Activated T-cell treated with anti-CD3 and anti-CD28 coated beads, Interleukin-2, amount 50 U/mL, for 1 hour (primary cell): ENCODE measurements around the gene ERC2.

Source experiments
- DNase-seq: peaks from one replicate; pipeline ENCODE4 v3.0.0-alpha.2; 2020

ERC2 gene

DNA sequence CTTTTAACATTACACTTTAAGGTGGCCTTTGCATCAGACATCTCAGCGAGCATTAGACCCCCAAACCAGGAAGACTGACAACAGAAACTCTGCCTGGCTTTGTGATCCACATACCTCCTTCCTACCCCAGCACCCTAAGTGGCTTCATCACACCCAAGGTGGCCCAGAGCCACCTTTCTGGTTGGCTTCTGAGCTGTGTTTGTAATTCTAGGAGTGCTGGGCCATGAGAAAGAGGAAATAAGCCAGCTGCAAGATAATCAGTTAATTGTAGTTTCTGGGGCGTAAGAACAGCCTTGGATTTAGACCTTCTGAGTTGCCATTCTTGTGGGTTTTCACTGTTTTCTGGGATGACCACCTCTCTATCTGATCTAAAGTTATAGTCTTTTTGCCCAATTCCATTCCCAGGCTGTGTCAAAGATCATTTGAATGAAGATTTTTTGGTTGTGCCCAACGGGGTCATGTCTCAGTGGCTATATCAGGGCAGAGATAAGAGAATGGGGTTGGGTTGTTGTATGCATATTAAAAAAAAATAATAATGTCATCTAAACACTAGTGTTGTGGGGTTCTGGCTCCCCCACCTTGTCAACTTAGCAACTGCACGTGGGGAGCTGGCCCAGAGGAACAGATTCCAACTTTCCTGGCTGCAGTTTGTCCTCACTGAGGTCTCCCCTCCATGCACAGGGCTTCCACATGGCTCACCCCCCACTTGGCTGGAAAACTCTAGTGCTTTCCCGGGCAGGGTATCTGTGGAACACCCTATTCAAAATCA lies 746.4 kb downstream of the ERC2 start:
- no peak for DNase-seq

DNA sequence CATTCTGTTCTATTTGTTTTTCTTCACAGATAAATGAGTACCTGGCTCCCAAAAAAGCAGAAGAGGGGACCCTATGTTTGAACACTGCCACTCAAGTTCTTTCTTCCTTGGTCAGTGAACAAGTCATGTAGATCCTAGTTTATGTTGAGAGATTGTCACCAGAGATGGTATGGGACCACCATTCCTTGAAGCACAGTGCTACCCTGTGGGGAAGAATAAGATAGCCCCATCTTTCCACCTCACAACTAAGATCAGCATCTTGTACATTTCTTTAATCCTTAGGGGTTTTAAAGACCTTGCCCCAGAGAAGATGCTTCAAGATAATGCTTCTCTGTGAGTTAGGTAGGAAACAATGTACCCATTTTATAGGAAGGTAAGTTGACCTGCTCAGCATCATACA lies 747.7 kb downstream of the ERC2 start:
- DNase-seq = no peak

DNA sequence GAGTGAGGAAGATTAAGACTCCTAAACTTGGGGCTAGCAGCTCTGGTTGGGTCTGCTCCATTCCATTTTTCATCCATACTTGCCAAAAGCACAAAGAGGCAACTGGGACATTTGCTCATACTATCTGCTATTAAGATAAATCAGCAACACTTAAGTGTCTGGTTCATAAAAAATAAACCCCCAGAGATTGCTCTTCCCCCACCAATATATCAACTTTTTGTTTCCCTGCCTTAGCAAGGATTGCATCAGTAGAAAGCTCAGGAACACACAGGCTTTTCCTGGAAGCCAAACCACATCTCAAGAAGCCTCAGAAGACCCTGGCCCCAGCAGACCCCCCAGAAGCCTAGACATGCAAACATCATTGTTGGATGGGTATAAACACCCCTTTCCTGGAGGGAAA lies 748.8 kb downstream of the ERC2 start:
- no peak for DNase-seq

DNA sequence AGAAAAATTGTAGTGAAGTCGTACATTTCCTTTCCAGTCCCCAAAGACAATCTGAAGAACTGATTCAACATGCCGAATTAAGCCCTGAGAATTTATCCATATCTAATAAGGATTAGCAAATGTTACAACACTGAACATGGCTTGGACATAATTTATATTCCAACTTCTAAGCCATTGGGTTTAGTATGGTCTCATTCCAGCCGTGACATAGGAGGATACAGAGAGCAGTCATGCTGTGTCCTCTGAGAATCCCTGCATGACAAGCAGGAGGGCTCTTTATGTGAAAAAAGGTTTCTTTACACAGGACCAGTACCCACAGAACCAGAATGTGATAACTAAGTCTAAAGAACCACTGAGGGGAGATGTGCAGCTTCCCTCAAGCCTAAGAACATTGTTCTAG lies 749.3 kb downstream of the ERC2 start:
- DNase-seq = no peak

DNA sequence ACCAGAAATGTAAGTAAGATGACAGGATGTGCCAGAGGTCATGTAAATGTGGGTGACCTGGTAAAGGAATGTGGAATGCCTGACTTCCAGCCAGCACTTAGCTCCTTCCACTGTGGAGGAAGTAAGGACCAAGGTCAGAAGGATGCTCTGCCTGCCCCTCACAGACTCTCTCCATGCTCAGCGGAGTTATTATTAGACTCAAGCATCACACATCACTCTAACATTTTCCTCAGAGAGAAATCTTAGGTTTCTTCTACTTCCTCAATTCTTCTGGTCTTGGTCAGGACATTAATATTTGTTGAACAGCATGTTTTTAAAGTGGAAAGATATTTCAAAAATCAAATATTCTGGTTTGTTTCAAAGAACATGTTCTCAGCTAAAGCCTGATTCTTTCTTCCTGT lies 749.7 kb downstream of the ERC2 start:
- DNase-seq = no peak

DNA sequence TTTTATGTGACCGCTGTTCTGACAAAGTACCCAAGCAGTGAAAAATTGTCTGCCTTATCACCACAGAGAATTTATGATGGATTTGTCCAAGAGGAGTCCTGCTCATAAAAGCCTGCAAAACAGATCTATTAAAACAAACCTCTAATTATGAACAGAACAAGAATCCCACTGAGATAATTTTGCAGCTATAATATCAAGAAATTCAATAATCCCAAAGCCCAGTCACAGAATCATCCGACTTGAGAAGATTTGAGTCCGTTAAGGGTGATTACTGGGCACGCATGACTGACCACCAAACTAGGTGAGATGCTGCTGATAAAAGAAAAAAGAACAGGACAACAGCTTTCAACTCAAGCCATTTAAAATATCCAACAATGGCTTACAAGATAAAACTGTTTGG lies 750.2 kb downstream of the ERC2 start:
- no peak for DNase-seq

DNA sequence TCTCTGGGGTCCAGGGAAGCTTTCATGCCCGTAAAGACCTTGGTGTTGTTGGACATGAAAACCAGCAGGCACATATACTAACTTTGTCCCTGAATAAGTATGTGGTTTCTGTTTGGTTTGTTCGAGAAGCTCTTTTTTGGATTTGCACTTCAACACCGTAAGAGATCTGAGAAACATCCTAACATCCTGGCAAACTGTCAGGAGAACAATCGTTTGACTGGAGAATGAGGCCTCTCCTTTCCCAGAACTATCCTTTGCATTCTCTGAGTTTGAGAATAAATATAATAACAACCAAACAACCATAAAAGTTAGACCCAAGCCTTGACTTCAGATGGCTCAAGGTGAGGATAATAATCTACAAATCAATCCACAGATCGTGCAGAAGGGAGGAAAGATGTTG lies 750.8 kb downstream of the ERC2 start:
- DNase-seq = no peak

DNA sequence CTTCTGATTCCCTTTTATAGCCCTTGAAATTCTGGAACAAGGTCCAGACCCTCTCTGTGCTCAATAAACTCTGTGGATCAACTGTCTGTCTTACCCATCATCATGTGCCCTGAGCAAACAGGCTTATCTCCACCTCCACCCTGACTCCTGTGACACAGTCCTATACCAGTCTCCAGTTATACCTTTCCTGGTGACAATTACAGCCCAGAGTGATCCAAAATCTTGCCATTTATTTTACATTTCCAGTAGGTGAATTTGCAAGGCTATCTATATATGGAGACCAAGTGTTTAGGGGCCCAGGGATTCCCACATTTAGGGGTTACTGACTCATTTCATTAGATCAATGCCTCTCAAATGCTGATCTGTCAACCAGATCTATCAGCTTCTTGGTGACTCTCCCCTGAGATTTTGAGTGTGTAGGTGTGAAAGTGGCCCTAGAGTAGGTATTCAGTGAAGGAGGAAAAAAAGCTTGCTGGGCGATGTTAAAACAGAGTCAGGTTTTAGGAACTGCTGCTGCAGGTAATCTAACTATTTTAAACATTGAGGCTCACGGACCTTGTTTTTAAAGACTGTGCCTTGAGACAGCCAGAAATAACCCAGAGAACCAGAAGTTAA lies 751.5 kb downstream of the ERC2 start:
- DNase-seq = no peak

DNA sequence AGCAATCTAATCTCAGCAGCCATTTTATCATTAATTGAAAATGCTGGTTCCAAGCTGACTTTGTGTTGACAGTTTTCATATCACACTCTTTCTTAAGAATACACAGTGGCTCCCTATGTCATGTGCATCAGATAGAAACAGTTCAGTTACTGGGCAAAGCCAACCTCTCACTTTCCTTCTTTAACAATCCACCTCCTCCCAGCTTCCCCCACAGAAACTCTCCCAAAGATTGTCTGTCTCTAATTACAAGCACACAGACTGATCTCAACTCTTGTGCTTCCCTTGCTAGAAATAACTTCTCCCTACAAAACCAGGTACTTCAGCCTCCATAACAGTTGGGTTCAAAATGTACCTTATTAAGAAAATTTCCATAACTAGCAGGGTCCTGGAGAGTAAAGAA lies 752.2 kb downstream of the ERC2 start:
- DNase-seq = no peak

DNA sequence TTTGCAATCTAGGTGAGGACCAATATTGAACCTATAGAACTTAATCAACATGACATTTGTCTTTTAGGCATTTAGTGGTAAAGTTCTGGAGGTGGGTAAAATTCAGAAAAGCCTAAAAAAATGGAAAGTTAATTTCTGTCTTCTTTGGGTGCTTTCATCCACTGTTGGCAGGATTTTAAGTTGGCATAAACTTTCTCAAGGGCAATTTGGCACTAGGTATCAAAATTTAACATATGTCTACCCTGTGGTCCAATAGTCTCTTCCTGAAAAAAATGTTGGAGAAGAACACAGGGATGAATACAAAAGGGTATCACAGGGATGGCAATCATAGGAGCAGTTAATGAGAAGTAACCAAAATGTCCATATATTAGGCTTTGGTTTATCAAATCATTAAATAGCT lies 754.2 kb downstream of the ERC2 start:
- no peak for DNase-seq

DNA sequence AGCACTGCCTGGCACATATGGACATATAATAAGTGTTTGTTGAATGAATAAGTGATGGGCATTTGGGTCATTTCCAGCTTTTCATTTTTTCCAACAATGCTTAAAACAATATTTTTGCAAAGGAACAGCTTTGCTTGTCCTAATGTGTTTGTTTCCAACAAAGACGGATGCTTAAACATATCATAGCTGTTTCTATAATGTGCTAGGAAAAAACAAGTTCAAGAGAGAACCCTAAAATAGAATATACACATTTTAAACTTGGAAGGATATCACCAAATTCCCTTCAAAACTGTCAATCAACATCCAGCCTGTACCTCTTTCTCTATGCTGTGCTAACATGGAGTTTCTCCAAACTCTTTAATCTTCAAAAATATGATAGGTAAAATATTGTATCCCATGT lies 756.6 kb downstream of the ERC2 start:
- no peak for DNase-seq

DNA sequence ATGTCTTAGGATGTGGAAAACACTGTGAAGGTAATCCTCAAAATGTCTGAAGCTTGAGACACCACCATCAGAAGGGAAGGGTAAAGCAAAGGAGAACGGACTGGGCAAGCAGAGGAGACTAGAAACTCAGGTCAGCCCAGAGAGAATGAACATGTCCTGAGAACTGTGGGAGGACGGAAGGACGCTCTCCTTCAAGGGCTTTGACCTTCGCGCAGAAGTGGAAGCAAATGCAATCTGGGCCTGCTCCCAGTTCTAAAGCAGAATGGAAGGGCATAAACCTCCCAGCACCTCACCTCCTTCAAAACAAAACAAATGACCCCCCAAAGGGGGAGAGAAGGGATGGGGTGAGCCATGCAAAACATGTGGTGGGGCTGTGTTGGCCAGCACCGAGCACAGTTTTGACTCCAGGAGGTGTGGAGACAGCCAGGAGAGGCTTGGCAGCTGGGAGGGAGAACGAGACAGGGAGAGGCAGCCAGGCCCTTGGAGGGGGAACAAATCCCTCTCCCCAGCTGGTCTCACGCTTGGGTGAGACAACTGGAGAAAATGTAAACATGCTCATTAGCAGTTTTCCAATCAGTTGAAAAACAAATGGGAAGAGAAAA lies 758.8 kb downstream of the ERC2 start:
- no peak for DNase-seq

DNA sequence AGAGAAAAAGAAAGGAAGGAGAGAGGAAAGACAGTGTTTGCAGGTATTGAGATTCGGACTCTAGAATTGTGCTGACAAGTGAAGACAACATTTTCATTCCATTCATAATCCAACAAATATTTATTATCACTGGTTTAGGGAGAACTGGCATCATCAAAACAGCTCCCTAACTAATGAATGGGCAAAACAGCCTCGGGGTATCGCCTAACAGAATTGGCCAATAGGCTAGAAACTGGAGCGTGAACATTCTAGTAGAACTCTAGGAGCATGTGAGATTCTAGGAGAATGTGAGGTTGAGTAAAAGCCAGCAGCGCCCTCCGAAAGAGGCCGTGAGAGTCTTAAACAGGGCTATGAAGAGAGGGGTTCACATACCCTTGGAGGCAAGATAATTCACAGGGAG lies 759.3 kb downstream of the ERC2 start:
- DNase-seq = no peak

DNA sequence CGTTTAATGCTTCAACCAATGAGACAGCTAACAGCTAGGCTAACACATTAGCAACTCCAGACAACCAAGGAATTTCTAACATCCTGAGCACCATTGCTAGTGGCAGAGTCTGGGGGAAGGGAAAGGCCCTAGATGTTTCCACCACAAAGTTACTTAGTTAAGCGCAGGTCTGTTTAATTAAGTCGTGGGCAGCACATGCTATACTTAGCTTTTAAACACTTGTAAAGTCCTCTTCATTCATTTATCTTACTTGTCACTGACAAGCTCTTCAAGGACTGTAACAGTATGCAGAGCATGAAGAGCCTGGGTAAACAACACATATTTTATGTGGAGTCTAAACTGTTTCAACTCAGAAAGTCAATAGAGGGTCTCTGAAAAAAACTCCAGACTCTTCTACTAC lies 760.0 kb downstream of the ERC2 start:
- DNase-seq = no peak

DNA sequence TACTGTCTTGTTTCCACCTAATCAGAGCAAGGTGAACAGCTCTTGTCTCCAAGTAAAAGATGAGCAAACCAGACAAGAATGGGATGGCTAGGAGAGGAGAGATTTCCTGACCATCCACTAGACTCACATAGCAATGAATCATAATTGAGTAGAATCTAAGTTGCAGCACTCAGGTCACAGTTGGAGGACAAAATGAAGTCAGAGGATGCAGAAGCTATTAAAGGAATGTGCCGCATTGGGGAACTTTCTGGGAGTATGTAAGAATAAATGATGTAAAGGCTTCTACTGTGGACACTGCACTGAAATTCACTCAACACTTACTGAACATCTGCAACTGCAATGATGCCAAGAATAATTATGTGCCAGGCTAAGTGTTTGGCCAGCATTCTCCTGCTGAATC lies 763.7 kb downstream of the ERC2 start:
- DNase-seq = no peak

DNA sequence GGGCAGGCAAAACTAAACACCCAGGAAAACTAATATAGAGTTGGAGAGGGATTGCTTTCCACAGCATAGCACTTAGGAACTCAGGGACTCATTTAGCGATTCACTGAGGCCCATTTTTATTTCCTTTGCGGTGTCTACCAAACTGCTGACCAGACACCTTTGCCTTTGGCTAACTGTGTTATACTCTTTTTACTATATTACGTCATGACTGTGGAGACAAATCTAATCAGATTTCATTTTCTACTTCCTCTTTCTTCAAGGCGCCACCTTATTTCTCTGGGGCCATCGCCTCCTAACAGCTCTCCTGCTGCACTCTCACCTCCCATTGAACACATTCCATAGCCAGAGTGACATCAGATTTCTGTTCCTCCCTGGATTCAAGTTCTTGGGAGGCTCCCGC lies 765.4 kb downstream of the ERC2 start:
- no peak for DNase-seq

DNA sequence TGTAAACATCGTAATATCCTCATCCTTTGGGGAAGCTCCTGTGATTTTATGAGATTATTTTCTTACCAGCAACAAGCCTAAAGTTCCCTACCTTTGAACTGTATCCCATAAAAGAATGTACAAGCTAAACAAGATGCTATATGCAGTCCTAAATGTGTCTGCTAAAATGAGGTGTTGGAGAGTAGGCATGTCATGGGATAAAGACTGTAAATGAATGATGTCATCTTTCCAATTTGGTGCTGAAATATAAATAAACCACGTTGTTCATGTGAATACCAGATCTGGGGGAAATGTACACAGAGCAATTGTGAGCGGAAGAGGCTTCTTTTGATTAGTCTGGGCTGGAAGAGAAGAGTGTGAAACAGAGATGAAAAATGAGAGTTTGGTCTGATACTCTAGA lies 766.3 kb downstream of the ERC2 start:
- no peak for DNase-seq

DNA sequence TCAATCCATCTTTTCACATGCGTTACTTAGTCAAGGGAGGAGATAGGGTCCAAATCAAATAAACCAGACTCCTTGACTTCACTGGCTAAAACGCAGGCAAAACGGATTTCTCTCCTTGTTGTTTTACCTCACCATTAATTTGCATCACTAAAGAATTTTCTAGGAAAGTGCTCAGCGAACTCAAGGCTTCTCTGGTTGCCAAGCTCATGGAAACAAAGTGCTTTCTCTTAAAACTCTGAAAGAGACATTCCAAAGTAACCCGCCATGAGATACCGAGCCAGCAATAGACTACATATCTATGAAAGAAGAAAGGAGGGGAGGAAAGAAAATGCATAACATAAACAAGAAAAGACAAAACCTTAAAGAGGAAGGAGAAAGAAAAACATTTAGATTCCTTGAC lies 769.4 kb downstream of the ERC2 start:
- no peak for DNase-seq

DNA sequence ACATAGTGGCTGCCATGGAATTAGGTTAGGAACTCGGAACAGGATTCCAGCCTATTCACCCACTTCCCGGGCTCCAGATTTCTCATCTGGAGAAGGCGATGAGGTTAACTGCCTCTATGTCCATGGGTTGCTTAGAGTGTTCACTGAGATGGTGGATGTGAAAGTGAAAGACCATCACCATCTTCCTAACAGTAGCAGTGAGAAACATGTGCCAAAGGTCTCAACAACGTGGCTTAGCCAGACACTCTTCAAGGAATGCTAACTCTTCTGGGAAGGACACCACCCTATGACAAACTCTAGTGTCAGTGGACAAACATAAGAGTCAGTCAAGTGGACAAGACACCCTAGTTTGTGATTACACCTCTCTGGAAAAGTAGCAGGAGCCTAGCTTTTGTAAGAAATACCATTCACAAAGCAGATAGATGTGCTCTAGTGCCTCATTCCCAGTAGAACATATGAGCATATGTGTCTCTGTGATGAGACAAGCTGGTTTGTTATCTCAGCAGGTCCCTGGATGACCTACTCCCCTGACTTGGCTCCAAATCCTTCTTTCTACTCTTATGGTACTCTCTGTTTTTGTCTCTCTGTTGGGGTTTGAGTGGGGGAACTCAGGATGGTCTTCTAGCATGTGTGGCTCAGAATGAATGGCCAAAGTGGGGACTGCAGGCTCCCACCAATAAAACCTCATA lies 770.9 kb downstream of the ERC2 start:
- no peak for DNase-seq

DNA sequence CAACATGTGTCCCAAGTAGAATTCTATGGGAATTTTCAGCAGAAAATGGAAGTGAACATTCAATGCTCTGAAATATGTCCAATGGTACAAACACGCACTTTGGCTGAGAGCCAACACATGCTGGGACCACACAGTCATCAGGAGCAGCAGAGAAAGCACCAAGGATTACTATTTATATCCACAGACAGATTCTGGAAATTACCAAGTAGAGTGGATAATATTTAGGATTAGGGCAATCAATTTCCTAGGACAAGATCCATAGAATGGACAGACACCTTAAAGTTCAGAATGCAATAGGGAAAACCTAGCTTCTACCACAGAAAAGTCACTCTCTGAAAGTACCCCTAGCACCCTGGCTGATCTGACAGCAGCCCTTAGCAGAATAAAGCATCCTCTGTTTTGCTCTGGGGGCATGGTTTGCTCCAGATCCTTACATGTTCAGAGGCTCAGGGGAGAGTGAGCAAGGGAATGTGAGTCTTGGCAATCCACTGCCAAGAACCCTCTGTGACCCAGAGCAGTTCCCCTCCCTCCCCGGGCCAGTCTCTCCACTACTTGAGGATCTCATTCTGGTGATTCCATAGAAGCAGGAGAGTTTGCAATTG lies 775.2 kb downstream of the ERC2 start:
- no peak for DNase-seq

DNA sequence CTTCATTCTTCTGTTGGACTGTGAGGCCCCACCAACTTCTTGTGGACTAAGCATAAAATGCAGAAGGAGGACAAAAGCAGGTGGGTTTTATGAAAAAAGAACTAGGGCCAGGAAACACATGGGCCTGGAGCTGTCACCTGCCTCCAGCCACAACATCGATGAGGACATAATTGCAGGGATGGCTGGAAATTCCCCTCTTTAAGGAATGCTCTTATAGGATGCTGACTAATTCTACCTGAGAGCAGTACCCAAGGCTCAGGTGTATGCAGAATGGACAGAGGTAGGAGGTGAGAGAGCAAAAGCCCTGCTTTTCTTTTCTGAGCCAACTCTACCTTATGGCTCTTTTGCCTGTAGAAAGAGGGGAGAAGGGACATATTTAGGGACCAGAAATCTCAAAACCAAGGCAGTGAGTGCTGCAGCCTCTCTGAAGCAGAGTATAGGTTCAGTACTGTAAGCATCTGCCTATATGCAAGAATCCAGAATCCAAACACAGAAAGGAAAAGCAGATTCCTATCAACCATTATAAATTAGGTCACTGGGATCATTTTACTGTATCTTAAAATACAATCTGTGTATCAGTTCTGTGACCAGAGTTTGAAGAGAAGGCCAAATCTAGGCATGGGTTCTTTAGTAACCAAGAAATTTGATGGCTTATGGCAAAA lies 775.8 kb downstream of the ERC2 start:
- no peak for DNase-seq

DNA sequence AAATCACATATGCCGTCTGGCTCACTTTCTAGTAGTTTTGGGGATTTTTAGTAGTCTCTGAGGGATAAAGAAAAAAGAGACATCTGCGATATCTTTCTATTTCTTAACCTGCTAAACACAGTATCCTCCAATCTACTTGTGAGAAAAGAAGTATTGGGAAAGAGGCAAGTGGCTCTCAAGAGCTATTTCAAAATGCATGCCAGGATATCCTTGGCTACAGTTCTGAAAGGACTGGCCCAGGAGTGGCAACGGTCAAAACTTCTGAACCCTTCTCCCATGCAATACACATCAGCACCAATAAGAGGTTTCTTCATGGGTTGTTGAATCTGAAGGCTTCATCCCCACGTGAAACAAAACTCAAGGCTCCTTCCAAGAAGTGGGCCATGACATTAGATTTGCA lies 777.1 kb downstream of the ERC2 start:
- DNase-seq = no peak

DNA sequence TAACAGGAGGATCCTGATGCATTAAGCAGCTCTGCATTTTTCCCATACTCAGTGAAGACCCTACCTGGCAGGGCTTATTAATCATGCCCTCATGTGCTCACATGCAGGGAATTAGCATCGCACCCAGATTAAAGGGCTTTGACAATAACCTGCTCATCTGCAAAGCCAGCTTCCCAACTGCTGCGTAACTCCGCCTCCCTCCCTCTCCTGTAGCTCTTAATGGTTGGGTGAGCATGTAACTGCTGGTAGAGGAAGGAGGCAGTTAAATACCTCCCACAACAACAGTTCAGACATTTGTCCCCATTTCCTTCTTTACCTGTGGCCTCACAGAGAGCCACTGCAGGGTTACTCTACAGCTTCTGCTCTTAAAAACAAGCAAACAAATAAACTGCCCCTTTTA lies 777.5 kb downstream of the ERC2 start:
- DNase-seq = no peak
